ENCODE measurements around the gene RPS6KA5. TPM values are rescaled to one million over a fixed set of nuclear protein-coding genes. Genes with fewer than 3 reads are reported as not detected.
"Not testable (repeated sequence)": the region's sequence is repeated elsewhere in the genome, so short reads cannot be mapped to it uniquely, and the experiment has no call there.

The RPS6KA5 gene
- total RNA-seq, 2 donors from 2014 or later = 15.2 to 19.2 TPM

DNA sequence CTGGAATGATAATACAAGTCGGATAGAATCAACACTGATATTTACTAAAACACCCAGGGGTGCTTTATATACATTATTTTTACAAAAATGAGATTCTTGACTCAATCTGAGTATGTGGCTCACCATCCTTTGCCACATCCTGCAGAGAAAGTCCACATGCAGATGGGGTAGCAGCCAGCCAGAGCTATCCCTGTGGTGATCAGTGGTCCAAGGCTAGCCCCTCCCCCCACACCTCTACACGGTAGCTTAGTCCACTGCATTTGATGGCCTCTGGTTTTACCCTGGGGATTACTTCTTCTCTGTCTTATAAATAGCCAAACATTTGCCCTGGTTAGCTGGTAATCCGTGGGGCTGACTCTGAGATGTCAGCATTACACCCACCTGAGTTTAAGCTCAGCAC lies 216.1 kb downstream of the RPS6KA5 start:
- intact Hi-C loops (cut with DNase I) = no loop called here
- no peak for TF ChIP-seq CTCF (IDR thresholded peaks at IDR 0.05)

GRCh38 chr14:90842726-90843125 lies 217.7 kb downstream of the RPS6KA5 start:
- H3K27ac ChIP-seq = no peak overlapping the region
- peak; percentile 18 for DNase-seq
- H3K9ac ChIP-seq (ENCODE audit: low read depth in 2 of 2, low read length in 2 of 2) = no peak overlapping the region
- H3K36me3 ChIP-seq = no peaks in the 10 kb centered on the region
- intact Hi-C loops (cut with DNase I) = no loop called here
- H3K9me3 ChIP-seq = no peaks in the 10 kb centered on the region
- TF ChIP-seq CTCF (IDR thresholded peaks at IDR 0.05) = no peak
- H3K27me3 ChIP-seq = no peaks in the 10 kb centered on the region
- H3K4me3 ChIP-seq = no peak overlapping the region
- no peaks in the 10 kb centered on the region for H3K4me1 ChIP-seq

More for the DNA sequence above, 216.1 kb downstream of the RPS6KA5 start:
- Histone ChIP-seq H3K36me3 (no peaks in the 10 kb centered on the region), H3K9me3 (no peaks in the 10 kb centered on the region), H3K27me3 (no peaks in the 10 kb centered on the region), H3K4me1 (no peaks in the 10 kb centered on the region), H3K27ac (no peak overlapping the region), H3K9ac (ENCODE audit: low read depth in 2 of 2, low read length in 2 of 2) (no peak overlapping the region), H3K4me3 (no peak overlapping the region)
- DNase-seq = no peak

- DNase-seq; H3K9me3 ChIP-seq; H3K9ac ChIP-seq (ENCODE audit: low read depth in 2 of 2, low read length in 2 of 2); H3K4me3 ChIP-seq; H3K4me1 ChIP-seq; H3K27ac ChIP-seq; intact Hi-C loops (cut with DNase I); H3K27me3 ChIP-seq; H3K36me3 ChIP-seq: not testable (repeated sequence)
These were observed 219.8 kb downstream of the RPS6KA5 start for GRCh38 chr14:90840667-90841066.

DNA sequence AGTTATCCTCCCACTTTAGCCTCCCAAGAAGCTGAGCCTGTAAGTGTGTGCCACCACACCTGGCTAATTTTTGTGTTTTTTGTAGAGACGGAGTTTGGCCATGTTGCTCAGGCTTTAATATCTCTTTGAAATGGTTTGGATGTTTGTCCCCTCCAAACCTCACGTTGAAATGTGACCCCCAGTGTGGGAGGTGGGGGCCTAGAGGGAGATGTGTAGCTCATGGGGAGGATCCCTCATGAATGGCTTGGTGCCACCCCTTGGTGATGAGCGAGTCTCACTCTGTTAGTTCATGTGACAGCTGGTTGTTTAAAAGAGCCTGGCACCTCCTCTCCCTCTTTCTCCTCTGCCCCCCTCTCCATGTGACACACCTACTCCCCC lies 220.6 kb downstream of the RPS6KA5 start:
- Histone ChIP-seq H3K9ac (ENCODE audit: low read depth in 2 of 2, low read length in 2 of 2) (no peak overlapping the region), H3K9me3 (no peaks in the 10 kb centered on the region), H3K4me3 (no peak overlapping the region), H3K36me3 (no peaks in the 10 kb centered on the region), H3K4me1 (no peaks in the 10 kb centered on the region), H3K27me3 (no peaks in the 10 kb centered on the region), H3K27ac (no peak overlapping the region)
- TF ChIP-seq CTCF (IDR thresholded peaks at IDR 0.05) = no peak
- intact Hi-C loops (cut with DNase I) = no loop called here
- DNase-seq = no peak

DNA sequence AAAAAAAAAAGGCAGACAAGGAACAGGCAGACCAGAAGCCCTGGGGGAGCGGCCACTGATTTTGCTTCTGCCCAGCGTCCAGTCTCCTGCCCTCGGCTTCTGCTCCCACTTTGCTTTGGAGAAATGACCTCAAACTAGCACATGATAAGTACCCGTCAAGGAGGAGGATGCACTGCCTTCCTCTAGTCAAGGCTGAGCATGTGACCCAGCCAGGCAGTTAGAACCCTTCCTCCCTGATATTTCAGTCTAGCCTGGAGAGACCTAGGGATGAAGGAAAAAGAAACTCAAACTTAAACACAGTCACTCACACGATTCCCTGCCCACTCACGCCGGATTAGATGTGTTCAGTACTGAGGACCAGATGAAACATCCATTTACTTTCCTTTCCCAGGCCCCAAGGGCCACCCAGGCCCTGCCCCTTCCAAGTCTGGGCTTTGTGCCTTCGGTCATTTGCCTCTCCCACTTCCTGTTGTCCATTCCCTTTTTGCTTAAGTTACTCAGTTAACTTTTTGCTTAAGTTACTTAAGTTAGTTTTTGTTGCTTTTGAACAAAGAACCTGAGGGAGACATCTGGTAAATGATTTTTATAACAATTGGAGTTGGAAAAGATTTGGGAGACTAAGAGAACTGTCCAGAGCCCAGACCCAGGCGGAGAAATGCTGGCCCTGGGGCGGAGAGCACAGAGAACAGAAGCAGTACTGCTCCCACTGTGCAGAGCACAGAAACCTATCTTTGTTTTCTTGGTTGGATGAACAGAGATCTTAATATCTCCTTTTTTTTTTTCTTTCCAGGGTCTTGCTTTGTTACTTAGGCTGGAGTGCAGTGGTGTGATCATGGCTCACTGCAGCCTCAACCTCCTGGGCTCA lies 221.2 kb downstream of the RPS6KA5 start:
- no peaks in the 10 kb centered on the region for H3K4me1 ChIP-seq
- no peaks in the 10 kb centered on the region for H3K9me3 ChIP-seq
- no peaks in the 10 kb centered on the region for H3K36me3 ChIP-seq
- H3K27me3 ChIP-seq = no peaks in the 10 kb centered on the region
- H3K4me3 ChIP-seq = no peak overlapping the region
- DNase-seq = no peak
- no peak overlapping the region for H3K27ac ChIP-seq
- no peak overlapping the region for H3K9ac ChIP-seq (ENCODE audit: low read depth in 2 of 2, low read length in 2 of 2)
- TF ChIP-seq CTCF (IDR thresholded peaks at IDR 0.05) = no peak
- intact Hi-C loops (cut with DNase I) = no loop called here

- DNase-seq; H3K27me3 ChIP-seq; intact Hi-C loops (cut with DNase I); H3K36me3 ChIP-seq; H3K9ac ChIP-seq (ENCODE audit: low read depth in 2 of 2, low read length in 2 of 2); H3K4me1 ChIP-seq; H3K9me3 ChIP-seq; H3K27ac ChIP-seq; H3K4me3 ChIP-seq: not testable (repeated sequence)
These were observed 221.9 kb downstream of the RPS6KA5 start for GRCh38 chr14:90838531-90838930.

Measured in colonic mucosa (tissue), 4 donors.